Endothelial cell of umbilical vein (primary cell): Measurements from ENCODE around the gene DCP2. TPM values are rescaled to one million over a fixed set of nuclear protein-coding genes. Genes with fewer than 3 reads are reported as not detected.
A peak's percentile ranks its signal among the peaks of the same experiment; 100 is the strongest.

ENCODE experiments used
- BruUV-seq: library from RNA; stranded (reverse); fragments of 400-500 nt; replicated peaks from 2 replicates; lab custom pipeline; 2021; lab: Mats Ljungman, UMichigan
- CTCF ChIA-PET: fragments of 300-600, 350-600 bp; sonication (Branson Sonifier 250); formaldehyde crosslinking; loops from one replicate; lab custom pipeline; 2021; ENCODE audit warnings: antibody characterized with exemption, inconsistent platforms; lab: Charles Lee
- POLR2A ChIA-PET: fragments of 300-600, 350-600 bp; sonication (Branson Sonifier 250); formaldehyde crosslinking; loops from one replicate; lab custom pipeline; 2021; ENCODE audit warnings: antibody characterized with exemption, inconsistent platforms; lab: Charles Lee
- DNase-seq: peaks from one replicate; pipeline ENCODE4 v3.0.0-alpha.2; 2011; ENCODE audit warnings: low read depth, low spot score
- FAIRE-seq: peaks from 2 replicates; lab custom pipeline; 2011; peaks lifted over from hg19 to GRCh38; lab: Jason Lieb, UNC
- H2AFZ ChIP-seq: 2 replicates; pipeline ENCODE4 v1.6.0; 2012; ENCODE audit warnings: low read depth, low read length, control low read depth, inconsistent platforms
- H3K27ac ChIP-seq: 2 replicates; pipeline ENCODE4 v1.5.1; 2011; ENCODE audit warnings: low read depth, mild to moderate bottlenecking, control low read depth, low read length, moderate library complexity; ENCODE audit not compliant: insufficient read depth
- H3K27me3 ChIP-seq, 2 experiments: 2 replicates each; pipeline versions ENCODE4 v1.6.0 to v1.6.1; 2011; ENCODE audit warnings: low read length in 2 of 2, mixed read lengths in 1 of 2; ENCODE audit not compliant: control insufficient read depth in 2 of 2, insufficient read depth in 2 of 2
- H3K36me3 ChIP-seq, 2 experiments: 2 replicates in 1 of 2; 3 replicates in 1 of 2; pipeline ENCODE4 v1.5.1; 2011; ENCODE audit warnings: low read length in 2 of 2, mild to moderate bottlenecking in 1 of 2, moderate library complexity in 1 of 2; ENCODE audit not compliant: control insufficient read depth in 2 of 2, insufficient read depth in 2 of 2; ENCODE audit errors: extremely low read depth in 1 of 2
- H3K4me1 ChIP-seq: 3 replicates; pipeline ENCODE4 v1.5.1; 2011; ENCODE audit warnings: mild to moderate bottlenecking, low read length; ENCODE audit not compliant: control insufficient read depth, insufficient read depth; ENCODE audit errors: extremely low read depth
- H3K4me2 ChIP-seq: 2 replicates; pipeline ENCODE4 v1.6.1; 2011; ENCODE audit warnings: low read length, control low read depth, mixed read lengths; ENCODE audit not compliant: insufficient read depth
- H3K4me3 ChIP-seq, 3 experiments: fragments of 200-600 bp in 1 of 3; sonication (generic), shearing (Covaris generic) in 1 of 3; replicated peaks in 1 of 3; 2 replicates each; pipeline ENCODE4 v1.5.1; 2011 to 2016; ENCODE audit warnings: control low read depth in 3 of 3, low read length in 3 of 3, mild to moderate bottlenecking in 2 of 3, inconsistent platforms in 1 of 3, low read depth in 1 of 3, moderate library complexity in 1 of 3; ENCODE audit not compliant: insufficient read depth in 1 of 3
- H3K79me2 ChIP-seq: 2 replicates; pipeline ENCODE4 v1.6.0; 2012; ENCODE audit warnings: low read length, inconsistent platforms; ENCODE audit not compliant: control insufficient read depth, insufficient read depth
- H3K9ac ChIP-seq: replicated peaks from 2 replicates; pipeline ENCODE3; 2011; ENCODE audit warnings: low read length, control low read depth; ENCODE audit not compliant: insufficient read depth; ENCODE audit errors: extremely low read depth
- H3K9me1 ChIP-seq: replicated peaks from 3 replicates; pipeline ENCODE4 v1.6.0; 2011; ENCODE audit warnings: mild to moderate bottlenecking, low read length; ENCODE audit not compliant: control insufficient read depth, insufficient read depth; ENCODE audit errors: extremely low read depth
- H3K9me3 ChIP-seq: replicated peaks from 2 replicates; pipeline ENCODE4 v1.5.1; 2012; ENCODE audit warnings: low read length, inconsistent platforms; ENCODE audit not compliant: control insufficient read depth, insufficient read depth
- H4K20me1 ChIP-seq: replicated peaks from 2 replicates; pipeline ENCODE3; 2011; ENCODE audit warnings: mild to moderate bottlenecking, low read length; ENCODE audit not compliant: control insufficient read depth, insufficient read depth; ENCODE audit errors: extremely low read depth
- EZH2 ChIP-seq: IDR thresholded peaks from 2 replicates; pipeline ENCODE4 v1.6.1; 2012; ENCODE audit warnings: borderline replicate concordance, low read depth, mild to moderate bottlenecking, moderate library complexity, low read length, inconsistent platforms; ENCODE audit not compliant: severe bottlenecking
- FOS ChIP-seq: IDR thresholded peaks from 2 replicates; pipeline ENCODE4 v1.6.1; 2011; ENCODE audit warnings: mild to moderate bottlenecking, low read length, moderate library complexity, borderline replicate concordance; ENCODE audit not compliant: insufficient read depth
- JUN ChIP-seq: IDR thresholded peaks from 2 replicates; pipeline ENCODE4 v1.6.1; 2011; ENCODE audit warnings: borderline replicate concordance, low read depth; ENCODE audit not compliant: insufficient read length, insufficient read depth
- MAX ChIP-seq: IDR thresholded peaks from 2 replicates; pipeline ENCODE4 v1.6.1; 2011; ENCODE audit not compliant: insufficient read depth, insufficient read length
- MYC ChIP-seq: IDR thresholded peaks from one replicate; pipeline ENCODE4 v1.6.1; 2011; ENCODE audit warnings: mild to moderate bottlenecking, low read depth, low read length
- POLR2AphosphoS5 ChIP-seq: IDR thresholded peaks from 2 replicates; pipeline ENCODE4 v1.6.1; 2012; ENCODE audit warnings: low read depth, mild to moderate bottlenecking, control low read depth, low read length, moderate library complexity; ENCODE audit not compliant: insufficient read depth
- dilution Hi-C: fragments of 300-500 bp; cut with MboI; formaldehyde crosslinking; loops from one replicate; pipeline ENCODE4 v1.15.0; 2019; ENCODE audit warnings: low sequenced_read_pairs; ENCODE audit not compliant: extremely low pct_ligation_motif_present
- intact Hi-C: fragments of 100-400 bp; cut with micrococcal nuclease; formaldehyde crosslinking; loops from one replicate; pipeline ENCODE4 v1.10.0; 2022
- polyA plus RNA-seq, 4 experiments: library from polyadenylated mRNA; depleted of rRNA in 3 of 4; stranded (reverse) in 3 of 4; unstranded in 1 of 4; fragments of >200 nt; gene quantifications; 2 replicates each; pipeline versions ENCODE4 v1.2.1 to v1.2.3, GENCODE V29; 2011 to 2012; ENCODE audit warnings: missing spikeins in 1 of 4
- total RNA-seq: library from RNA; stranded (reverse); gene quantifications from 2 replicates; pipeline ENCODE4 v1.2.3, GENCODE V29; 2021
- TF ChIP-seq, protein P1 (sequence below), 2 donors: IDR thresholded peaks; 1 replicate in 1 of 2; 2 replicates in 1 of 2; pipeline ENCODE4 v1.5.1; 2011; ENCODE audit warnings: low read length in 2 of 2, mild to moderate bottlenecking in 2 of 2, moderate library complexity in 2 of 2, control low read depth in 1 of 2, inconsistent platforms in 1 of 2, low read depth in 1 of 2; ENCODE audit not compliant: insufficient read depth in 1 of 2; ENCODE audit errors: extremely low read depth in 1 of 2

DCP2 gene
- total and polyA plus RNA-seq, 2 donors (not counting 3 experiments of a cell fraction or from before 2014, with no cell fraction given) = 11.3 to 60.0 TPM

DNA sequence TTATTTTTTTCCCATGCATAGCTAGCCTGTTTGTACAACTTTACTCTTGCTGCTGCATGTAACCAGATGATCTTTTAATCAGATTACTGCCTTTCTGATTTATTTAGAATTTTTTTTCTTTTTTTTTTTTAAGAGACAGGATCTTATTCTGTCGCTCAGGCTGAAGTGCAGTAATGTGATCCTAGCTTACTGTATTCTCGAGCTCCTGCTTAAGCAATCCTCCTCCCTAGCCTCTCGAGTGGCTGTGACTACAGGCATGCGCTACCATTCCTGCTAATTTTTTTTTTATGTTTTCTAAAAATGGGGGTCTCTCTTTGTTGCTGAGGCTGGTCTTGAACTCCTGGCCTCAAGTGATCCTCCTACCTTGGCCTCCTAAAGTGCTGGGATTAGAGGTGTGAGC, 9.6 kb downstream of the DCP2 start:
- Histone ChIP-seq H2AFZ (no peak overlapping the region), H3K9me1 (no peaks in the 10 kb centered on the region), H4K20me1 (peaks cover 5% of the 10 kb centered on the region), H3K36me3 (peaks cover 0 to 2% of the 10 kb centered on the region in 2 experiments), H3K4me2 (no peak overlapping the region), H3K79me2 (peaks cover 93% of the 10 kb centered on the region), H3K4me1 (no peaks in the 10 kb centered on the region), H3K9me3 (no peaks in the 10 kb centered on the region), H3K27me3 (no peaks in the 10 kb centered on the region), H3K27ac (no peak overlapping the region), H3K4me3 (no peak overlapping the region), H3K9ac (no peak overlapping the region)
- no TSS peak for BruUV-seq
- no peak for FAIRE-seq
- DNase-seq = no peak
- intact Hi-C loops (no loop called here), dilution Hi-C loops (no loop called here)
- ChIA-PET POLR2A (no interaction called here), CTCF (interaction anchor here (0.8 to 2.3 kb wide), 4 partner anchors 7 to 622 kb away, joined by 3 to 11 read pairs (median 4); no protein-coding TSS in a partner anchor)
- TF ChIP-seq FOS (no peak), JUN (no peak), MAX (no peak), EZH2 (no peak)

- no peak overlapping the region for H3K4me2 ChIP-seq
- CTCF ChIA-PET = interaction anchor here (0.7 to 6.3 kb wide), 81 partner anchors 9 to 616 kb away, joined by 3 to 97 read pairs (median 5); partner anchors contain the start of genes DCP2, MCC, REEP5 and YTHDC2
- POLR2A ChIA-PET = no interaction called here
- H3K4me3 ChIP-seq = no peak overlapping the region
- no peak overlapping the region for H2AFZ ChIP-seq
- intact Hi-C loops (loop anchor here (1.0 to 5.0 kb wide), 6 partner anchors 43 to 610 kb away; partner anchors contain the start of gene YTHDC2), dilution Hi-C loops (no loop called here)
- no peaks in the 10 kb centered on the region for H3K27me3 ChIP-seq
- no peaks in the 10 kb centered on the region for H3K4me1 ChIP-seq
- peak; percentile 78 for DNase-seq
- no peak for TF ChIP-seq MAX
- no peak for TF ChIP-seq POLR2AphosphoS5
- TF ChIP-seq MYC = no peak
- no peak for TF ChIP-seq JUN
- TF ChIP-seq FOS = no peak
- TF ChIP-seq, protein P1, sequence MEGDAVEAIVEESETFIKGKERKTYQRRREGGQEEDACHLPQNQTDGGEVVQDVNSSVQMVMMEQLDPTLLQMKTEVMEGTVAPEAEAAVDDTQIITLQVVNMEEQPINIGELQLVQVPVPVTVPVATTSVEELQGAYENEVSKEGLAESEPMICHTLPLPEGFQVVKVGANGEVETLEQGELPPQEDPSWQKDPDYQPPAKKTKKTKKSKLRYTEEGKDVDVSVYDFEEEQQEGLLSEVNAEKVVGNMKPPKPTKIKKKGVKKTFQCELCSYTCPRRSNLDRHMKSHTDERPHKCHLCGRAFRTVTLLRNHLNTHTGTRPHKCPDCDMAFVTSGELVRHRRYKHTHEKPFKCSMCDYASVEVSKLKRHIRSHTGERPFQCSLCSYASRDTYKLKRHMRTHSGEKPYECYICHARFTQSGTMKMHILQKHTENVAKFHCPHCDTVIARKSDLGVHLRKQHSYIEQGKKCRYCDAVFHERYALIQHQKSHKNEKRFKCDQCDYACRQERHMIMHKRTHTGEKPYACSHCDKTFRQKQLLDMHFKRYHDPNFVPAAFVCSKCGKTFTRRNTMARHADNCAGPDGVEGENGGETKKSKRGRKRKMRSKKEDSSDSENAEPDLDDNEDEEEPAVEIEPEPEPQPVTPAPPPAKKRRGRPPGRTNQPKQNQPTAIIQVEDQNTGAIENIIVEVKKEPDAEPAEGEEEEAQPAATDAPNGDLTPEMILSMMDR (IDR thresholded peaks at IDR 0.05; ENCODE audit: extremely low read depth in 1 of 2, insufficient read depth in 1 of 2, low read depth in 1 of 2, low read length in 2 of 2) = peak; percentile 72 to 76
- no peaks in the 10 kb centered on the region for H3K9me1 ChIP-seq
- FAIRE-seq = peak; percentile 50
- H4K20me1 ChIP-seq = peaks cover 4% of the 10 kb centered on the region
- no peaks in the 10 kb centered on the region for H3K9me3 ChIP-seq
- no peak overlapping the region for H3K27ac ChIP-seq
- no peak overlapping the region for H3K9ac ChIP-seq
- H3K36me3 ChIP-seq = no peaks in the 10 kb centered on the region
- no TSS peak for BruUV-seq
- H3K79me2 ChIP-seq = peaks cover 46% of the 10 kb centered on the region
Measured at GRCh38 chr5:112995764-112996618, 19.4 kb downstream of the DCP2 start.
